K562 (cell line): ENCODE results near the gene ZNF346. TPM values are rescaled to one million over a fixed set of nuclear protein-coding genes. Genes with fewer than 3 reads are reported as not detected.

Experiments used
- ARID4B ChIP-seq: sonication (generic); formaldehyde crosslinking; IDR thresholded peaks from 2 replicates; pipeline ENCODE4 v1.8.0; 2022; ENCODE audit warnings: mild to moderate bottlenecking, missing genetic modification reagents
- EHMT2 ChIP-seq: fragments of 450-650 bp; IDR thresholded peaks from 2 replicates; pipeline ENCODE4 v1.6.1; 2018; ENCODE audit warnings: antibody characterized with exemption
- NCOA4 ChIP-seq: fragments of 450-650 bp; IDR thresholded peaks from 2 replicates; pipeline ENCODE4 v1.6.1; 2018; ENCODE audit warnings: mild to moderate bottlenecking; ENCODE audit not compliant: partially characterized antibody
- polyA plus RNA-seq, 8 experiments: library from polyadenylated mRNA; depleted of rRNA in 4 of 8; stranded (reverse) in 5 of 8; unstranded in 3 of 8; fragments of >200 nt; fragmentation: Nextera tagmentation in 2 of 8; fragmentation: Illumina TruSeq in 1 of 8; extraction: Ambion mirVana in 2 of 8; extraction: Trizol in 1 of 8; gene quantifications; 2 replicates each; pipeline versions ENCODE4 v1.2.1 to v1.2.3, GENCODE V29; 2011 to 2014; ENCODE audit warnings: inconsistent platforms in 1 of 8, missing spikeins in 1 of 8
- total RNA-seq, 7 experiments: library from RNA; depleted of rRNA in 6 of 7; stranded (reverse); fragments of >200 nt in 6 of 7; fragmentation: Illumina TruSeq in 2 of 7; extraction: Trizol in 2 of 7; gene quantifications; 2 replicates each; pipeline versions ENCODE4 v1.2.1 to v1.2.3, GENCODE V29; 2011 to 2021; ENCODE audit warnings: low replicate concordance in 1 of 7
- TF ChIP-seq, protein P1 (sequence below): fragments of 450-650 bp; IDR thresholded peaks from 2 replicates; pipeline ENCODE4 v1.6.1; 2016; ENCODE audit warnings: mild to moderate bottlenecking, moderate library complexity
- TF ChIP-seq, protein P2 (sequence below): fragments of 450-650 bp; IDR thresholded peaks from 2 replicates; pipeline ENCODE4 v1.7.1; 2018; ENCODE audit warnings: mild to moderate bottlenecking, low read depth; ENCODE audit not compliant: partially characterized antibody
- TF ChIP-seq, protein P3 (sequence below): fragments of 250-450 bp; sonication (Bioruptor Pico); IDR thresholded peaks from 2 replicates; pipeline ENCODE4 v1.8.0; 2021; ENCODE audit warnings: moderate library complexity, mild to moderate bottlenecking, inconsistent platforms

ZNF346 gene
- total and polyA plus RNA-seq, 9 of the 15 experiments (the other 6 are each of a cell fraction or from before 2014, with no cell fraction given), result 5.0 to 25.1 (median 20.1) TPM

DNA sequence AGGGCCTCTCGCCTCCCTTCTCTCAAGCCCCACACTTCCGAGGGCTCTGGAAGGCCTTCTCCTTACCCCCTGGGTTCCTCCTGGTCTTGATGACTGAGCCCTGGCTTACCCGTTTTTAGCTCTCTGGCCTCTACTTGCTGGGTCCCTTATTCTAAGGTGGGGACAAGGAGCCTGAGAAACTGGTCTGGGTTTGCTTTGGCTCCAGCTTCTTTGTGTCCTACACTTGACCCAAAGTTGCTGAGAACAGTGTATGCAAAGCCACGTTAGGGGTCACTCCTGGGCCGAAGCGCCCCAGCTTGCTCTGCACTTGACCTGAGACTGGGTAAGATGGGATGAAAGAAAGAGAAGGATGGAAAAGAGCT, 788 bp downstream of the ZNF346 start (continued):
- TF ChIP-seq, protein P1, sequence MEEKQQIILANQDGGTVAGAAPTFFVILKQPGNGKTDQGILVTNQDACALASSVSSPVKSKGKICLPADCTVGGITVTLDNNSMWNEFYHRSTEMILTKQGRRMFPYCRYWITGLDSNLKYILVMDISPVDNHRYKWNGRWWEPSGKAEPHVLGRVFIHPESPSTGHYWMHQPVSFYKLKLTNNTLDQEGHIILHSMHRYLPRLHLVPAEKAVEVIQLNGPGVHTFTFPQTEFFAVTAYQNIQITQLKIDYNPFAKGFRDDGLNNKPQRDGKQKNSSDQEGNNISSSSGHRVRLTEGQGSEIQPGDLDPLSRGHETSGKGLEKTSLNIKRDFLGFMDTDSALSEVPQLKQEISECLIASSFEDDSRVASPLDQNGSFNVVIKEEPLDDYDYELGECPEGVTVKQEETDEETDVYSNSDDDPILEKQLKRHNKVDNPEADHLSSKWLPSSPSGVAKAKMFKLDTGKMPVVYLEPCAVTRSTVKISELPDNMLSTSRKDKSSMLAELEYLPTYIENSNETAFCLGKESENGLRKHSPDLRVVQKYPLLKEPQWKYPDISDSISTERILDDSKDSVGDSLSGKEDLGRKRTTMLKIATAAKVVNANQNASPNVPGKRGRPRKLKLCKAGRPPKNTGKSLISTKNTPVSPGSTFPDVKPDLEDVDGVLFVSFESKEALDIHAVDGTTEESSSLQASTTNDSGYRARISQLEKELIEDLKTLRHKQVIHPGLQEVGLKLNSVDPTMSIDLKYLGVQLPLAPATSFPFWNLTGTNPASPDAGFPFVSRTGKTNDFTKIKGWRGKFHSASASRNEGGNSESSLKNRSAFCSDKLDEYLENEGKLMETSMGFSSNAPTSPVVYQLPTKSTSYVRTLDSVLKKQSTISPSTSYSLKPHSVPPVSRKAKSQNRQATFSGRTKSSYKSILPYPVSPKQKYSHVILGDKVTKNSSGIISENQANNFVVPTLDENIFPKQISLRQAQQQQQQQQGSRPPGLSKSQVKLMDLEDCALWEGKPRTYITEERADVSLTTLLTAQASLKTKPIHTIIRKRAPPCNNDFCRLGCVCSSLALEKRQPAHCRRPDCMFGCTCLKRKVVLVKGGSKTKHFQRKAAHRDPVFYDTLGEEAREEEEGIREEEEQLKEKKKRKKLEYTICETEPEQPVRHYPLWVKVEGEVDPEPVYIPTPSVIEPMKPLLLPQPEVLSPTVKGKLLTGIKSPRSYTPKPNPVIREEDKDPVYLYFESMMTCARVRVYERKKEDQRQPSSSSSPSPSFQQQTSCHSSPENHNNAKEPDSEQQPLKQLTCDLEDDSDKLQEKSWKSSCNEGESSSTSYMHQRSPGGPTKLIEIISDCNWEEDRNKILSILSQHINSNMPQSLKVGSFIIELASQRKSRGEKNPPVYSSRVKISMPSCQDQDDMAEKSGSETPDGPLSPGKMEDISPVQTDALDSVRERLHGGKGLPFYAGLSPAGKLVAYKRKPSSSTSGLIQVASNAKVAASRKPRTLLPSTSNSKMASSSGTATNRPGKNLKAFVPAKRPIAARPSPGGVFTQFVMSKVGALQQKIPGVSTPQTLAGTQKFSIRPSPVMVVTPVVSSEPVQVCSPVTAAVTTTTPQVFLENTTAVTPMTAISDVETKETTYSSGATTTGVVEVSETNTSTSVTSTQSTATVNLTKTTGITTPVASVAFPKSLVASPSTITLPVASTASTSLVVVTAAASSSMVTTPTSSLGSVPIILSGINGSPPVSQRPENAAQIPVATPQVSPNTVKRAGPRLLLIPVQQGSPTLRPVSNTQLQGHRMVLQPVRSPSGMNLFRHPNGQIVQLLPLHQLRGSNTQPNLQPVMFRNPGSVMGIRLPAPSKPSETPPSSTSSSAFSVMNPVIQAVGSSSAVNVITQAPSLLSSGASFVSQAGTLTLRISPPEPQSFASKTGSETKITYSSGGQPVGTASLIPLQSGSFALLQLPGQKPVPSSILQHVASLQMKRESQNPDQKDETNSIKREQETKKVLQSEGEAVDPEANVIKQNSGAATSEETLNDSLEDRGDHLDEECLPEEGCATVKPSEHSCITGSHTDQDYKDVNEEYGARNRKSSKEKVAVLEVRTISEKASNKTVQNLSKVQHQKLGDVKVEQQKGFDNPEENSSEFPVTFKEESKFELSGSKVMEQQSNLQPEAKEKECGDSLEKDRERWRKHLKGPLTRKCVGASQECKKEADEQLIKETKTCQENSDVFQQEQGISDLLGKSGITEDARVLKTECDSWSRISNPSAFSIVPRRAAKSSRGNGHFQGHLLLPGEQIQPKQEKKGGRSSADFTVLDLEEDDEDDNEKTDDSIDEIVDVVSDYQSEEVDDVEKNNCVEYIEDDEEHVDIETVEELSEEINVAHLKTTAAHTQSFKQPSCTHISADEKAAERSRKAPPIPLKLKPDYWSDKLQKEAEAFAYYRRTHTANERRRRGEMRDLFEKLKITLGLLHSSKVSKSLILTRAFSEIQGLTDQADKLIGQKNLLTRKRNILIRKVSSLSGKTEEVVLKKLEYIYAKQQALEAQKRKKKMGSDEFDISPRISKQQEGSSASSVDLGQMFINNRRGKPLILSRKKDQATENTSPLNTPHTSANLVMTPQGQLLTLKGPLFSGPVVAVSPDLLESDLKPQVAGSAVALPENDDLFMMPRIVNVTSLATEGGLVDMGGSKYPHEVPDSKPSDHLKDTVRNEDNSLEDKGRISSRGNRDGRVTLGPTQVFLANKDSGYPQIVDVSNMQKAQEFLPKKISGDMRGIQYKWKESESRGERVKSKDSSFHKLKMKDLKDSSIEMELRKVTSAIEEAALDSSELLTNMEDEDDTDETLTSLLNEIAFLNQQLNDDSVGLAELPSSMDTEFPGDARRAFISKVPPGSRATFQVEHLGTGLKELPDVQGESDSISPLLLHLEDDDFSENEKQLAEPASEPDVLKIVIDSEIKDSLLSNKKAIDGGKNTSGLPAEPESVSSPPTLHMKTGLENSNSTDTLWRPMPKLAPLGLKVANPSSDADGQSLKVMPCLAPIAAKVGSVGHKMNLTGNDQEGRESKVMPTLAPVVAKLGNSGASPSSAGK, result no peak
- TF ChIP-seq, protein P2, sequence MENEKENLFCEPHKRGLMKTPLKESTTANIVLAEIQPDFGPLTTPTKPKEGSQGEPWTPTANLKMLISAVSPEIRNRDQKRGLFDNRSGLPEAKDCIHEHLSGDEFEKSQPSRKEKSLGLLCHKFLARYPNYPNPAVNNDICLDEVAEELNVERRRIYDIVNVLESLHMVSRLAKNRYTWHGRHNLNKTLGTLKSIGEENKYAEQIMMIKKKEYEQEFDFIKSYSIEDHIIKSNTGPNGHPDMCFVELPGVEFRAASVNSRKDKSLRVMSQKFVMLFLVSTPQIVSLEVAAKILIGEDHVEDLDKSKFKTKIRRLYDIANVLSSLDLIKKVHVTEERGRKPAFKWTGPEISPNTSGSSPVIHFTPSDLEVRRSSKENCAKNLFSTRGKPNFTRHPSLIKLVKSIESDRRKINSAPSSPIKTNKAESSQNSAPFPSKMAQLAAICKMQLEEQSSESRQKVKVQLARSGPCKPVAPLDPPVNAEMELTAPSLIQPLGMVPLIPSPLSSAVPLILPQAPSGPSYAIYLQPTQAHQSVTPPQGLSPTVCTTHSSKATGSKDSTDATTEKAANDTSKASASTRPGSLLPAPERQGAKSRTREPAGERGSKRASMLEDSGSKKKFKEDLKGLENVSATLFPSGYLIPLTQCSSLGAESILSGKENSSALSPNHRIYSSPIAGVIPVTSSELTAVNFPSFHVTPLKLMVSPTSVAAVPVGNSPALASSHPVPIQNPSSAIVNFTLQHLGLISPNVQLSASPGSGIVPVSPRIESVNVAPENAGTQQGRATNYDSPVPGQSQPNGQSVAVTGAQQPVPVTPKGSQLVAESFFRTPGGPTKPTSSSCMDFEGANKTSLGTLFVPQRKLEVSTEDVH, result no peak
- TF ChIP-seq ARID4B (CRISPR knock-in tag) (0 out of 2 replicates have a peak, but pooled peaks have one; percentile 7), EHMT2 (0 out of 2 replicates have a peak, but pooled peaks have one; percentile 13), NCOA4 (no peak)
- TF ChIP-seq, protein P3, sequence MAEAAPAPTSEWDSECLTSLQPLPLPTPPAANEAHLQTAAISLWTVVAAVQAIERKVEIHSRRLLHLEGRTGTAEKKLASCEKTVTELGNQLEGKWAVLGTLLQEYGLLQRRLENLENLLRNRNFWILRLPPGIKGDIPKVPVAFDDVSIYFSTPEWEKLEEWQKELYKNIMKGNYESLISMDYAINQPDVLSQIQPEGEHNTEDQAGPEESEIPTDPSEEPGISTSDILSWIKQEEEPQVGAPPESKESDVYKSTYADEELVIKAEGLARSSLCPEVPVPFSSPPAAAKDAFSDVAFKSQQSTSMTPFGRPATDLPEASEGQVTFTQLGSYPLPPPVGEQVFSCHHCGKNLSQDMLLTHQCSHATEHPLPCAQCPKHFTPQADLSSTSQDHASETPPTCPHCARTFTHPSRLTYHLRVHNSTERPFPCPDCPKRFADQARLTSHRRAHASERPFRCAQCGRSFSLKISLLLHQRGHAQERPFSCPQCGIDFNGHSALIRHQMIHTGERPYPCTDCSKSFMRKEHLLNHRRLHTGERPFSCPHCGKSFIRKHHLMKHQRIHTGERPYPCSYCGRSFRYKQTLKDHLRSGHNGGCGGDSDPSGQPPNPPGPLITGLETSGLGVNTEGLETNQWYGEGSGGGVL (CRISPR knock-in tag), result no peak
